SU-DHL-6 (cell line): ENCODE data around the gene MDK.

ENCODE experiments used
- H2AFZ ChIP-seq: fragments of 200-600 bp; sonication (generic); 2 replicates; pipeline ENCODE4 v1.6.1; 2014; ENCODE audit warnings: low read depth, mild to moderate bottlenecking, moderate library complexity, mixed read lengths, antibody characterized with exemption, low read length; ENCODE audit not compliant: severe bottlenecking
- H3F3A ChIP-seq: fragments of 200-600 bp; shearing (Covaris generic); 2 replicates; pipeline ENCODE4 v1.6.0; 2016; ENCODE audit warnings: antibody characterized with exemption, mild to moderate bottlenecking; ENCODE audit not compliant: insufficient read depth
- H3K27ac ChIP-seq: fragments of 200-600 bp; sonication (generic); 2 replicates; pipeline ENCODE4 v1.5.1; 2016; ENCODE audit warnings: low read depth, mild to moderate bottlenecking, low read length, moderate library complexity, mixed read lengths
- H3K27me3 ChIP-seq: fragments of 200-600 bp; sonication (generic), shearing (Covaris generic); 2 replicates; pipeline ENCODE4 v1.6.0; 2014; ENCODE audit warnings: mild to moderate bottlenecking, low read length
- H3K36me3 ChIP-seq: fragments of 200-600 bp; sonication (generic); 2 replicates; pipeline ENCODE4 v1.6.1; 2014; ENCODE audit warnings: mild to moderate bottlenecking, low read length, mixed read lengths
- H3K4me2 ChIP-seq: fragments of 300-600, 200-600 bp; shearing (Covaris generic), sonication (generic); 2 replicates; pipeline ENCODE4 v1.6.0; 2014; ENCODE audit warnings: low read length, low read depth, mild to moderate bottlenecking; ENCODE audit not compliant: poor library complexity, severe bottlenecking
- H3K4me3 ChIP-seq: fragments of 200-600 bp; sonication (generic); 2 replicates; pipeline ENCODE4 v1.5.1; 2014; ENCODE audit warnings: antibody characterized with exemption, low read length, mild to moderate bottlenecking, mixed read lengths; ENCODE audit not compliant: insufficient read depth, poor library complexity, severe bottlenecking
- H3K79me2 ChIP-seq: fragments of 200-600 bp; sonication (generic); 2 replicates; pipeline ENCODE4 v1.6.1; 2014; ENCODE audit warnings: mild to moderate bottlenecking, low read length, moderate library complexity; ENCODE audit not compliant: insufficient read depth
- H3K9ac ChIP-seq: fragments of 200-600 bp; sonication (generic); 2 replicates; pipeline ENCODE4 v1.7.0; 2014; ENCODE audit warnings: mild to moderate bottlenecking, low read length
- H3K9me2 ChIP-seq: fragments of 200-600 bp; sonication (generic); replicated peaks from 2 replicates; pipeline ENCODE4 v1.6.1; 2014; ENCODE audit warnings: low read length; ENCODE audit not compliant: insufficient read depth
- H3K9me3 ChIP-seq: fragments of 200-600 bp; sonication (generic); 2 replicates; pipeline ENCODE4 v1.6.1; 2014; ENCODE audit warnings: low read length, mixed read lengths; ENCODE audit not compliant: insufficient read depth
- H4K20me1 ChIP-seq: fragments of 200-600 bp; sonication (generic); 2 replicates; pipeline ENCODE4 v1.6.1; 2014; ENCODE audit warnings: low read depth, mild to moderate bottlenecking, antibody characterized with exemption, low read length, moderate library complexity, mixed read lengths
- CTCF ChIP-seq: fragments of 200-600 bp; sonication (generic); IDR thresholded peaks from one replicate; pipeline ENCODE4 v1.5.1; 2017; ENCODE audit warnings: antibody characterized with exemption, mild to moderate bottlenecking, low read length, moderate library complexity; ENCODE audit not compliant: insufficient read depth, poor library complexity, severe bottlenecking
- EZH2phosphoT487 ChIP-seq: fragments of 200-600 bp; sonication (generic), shearing (Covaris generic); conservative IDR thresholded peaks from 2 replicates; pipeline ENCODE4 v1.6.1; 2018; ENCODE audit warnings: mild to moderate bottlenecking, antibody characterized with exemption, low read length, moderate library complexity, mixed read lengths

MDK gene

DNA sequence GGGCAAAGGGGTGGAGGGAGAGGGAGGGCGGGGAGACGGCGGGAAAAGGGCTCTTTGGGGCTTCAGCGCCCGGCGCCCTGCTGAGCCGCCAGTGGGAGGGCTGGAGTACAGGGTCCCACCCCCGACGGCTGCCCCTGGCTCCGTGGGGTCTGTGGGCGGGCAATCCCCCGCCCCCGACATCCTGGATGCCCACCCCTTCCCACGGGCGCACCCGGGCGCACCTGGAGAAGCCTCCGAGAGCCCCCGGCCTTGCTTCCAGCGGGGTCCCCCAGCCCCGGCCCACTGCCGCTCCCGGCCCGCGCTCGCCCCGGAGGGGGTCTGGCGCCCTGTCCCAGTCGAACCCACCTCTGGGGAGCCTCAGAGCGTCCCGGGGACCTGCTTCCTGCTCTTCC lies 9.7 kb downstream of the MDK start:
- Histone ChIP-seq H3K79me2 (no peaks in the 10 kb centered on the region), H3K36me3 (no peaks in the 10 kb centered on the region), H3F3A (no peaks in the 10 kb centered on the region), H3K4me3 (peak overlapping the region; percentile 19), H3K27me3 (no peaks in the 10 kb centered on the region), H3K27ac (no peak overlapping the region), H3K4me2 (peak overlapping the region; percentile 52), H4K20me1 (peaks cover 4% of the 10 kb centered on the region; the same call in 1 of the 2 replicates), H3K9me3 (no peaks in the 10 kb centered on the region), H3K9me2 (no peaks in the 10 kb centered on the region), H2AFZ (no peak overlapping the region), H3K9ac (no peak overlapping the region)
- no peak for TF ChIP-seq EZH2phosphoT487
- no peak for TF ChIP-seq CTCF

- no peak within 1 kb of the TSS for H3K27ac ChIP-seq
- no peaks in the 10 kb centered on the region for H3K9me3 ChIP-seq
- H3K4me2 ChIP-seq, result peak within 1 kb of the TSS; percentile 61
- H3K9me2 ChIP-seq, result no peaks in the 10 kb centered on the region
- TF ChIP-seq CTCF, result no peak
- H2AFZ ChIP-seq, result no peak within 1 kb of the TSS
- peak within 1 kb of the TSS; percentile 53 for H3K4me3 ChIP-seq
- no peaks in the 10 kb centered on the region for H3K27me3 ChIP-seq
- no peak within 1 kb of the TSS for H3K9ac ChIP-seq
- no peaks in the 10 kb centered on the region for H3K36me3 ChIP-seq
- H4K20me1 ChIP-seq, result peaks cover 4% of the 10 kb centered on the region; the same call in 1 of the 2 replicates
- H3F3A ChIP-seq, result no peaks in the 10 kb centered on the region
- no peaks in the 10 kb centered on the region for H3K79me2 ChIP-seq
Measured at GRCh38 chr11:46391578-46392420, 10.3 kb downstream of the MDK start, which contains the start of gene CHRM4. Gene CHRM4, minus strand, starts transcription at chr11:46391776. Its CDS starts 5,219 bp downstream, at chr11:46386557.

GRCh38 chr11:46392421-46393230 lies 11.2 kb downstream of the MDK start:
- Histone ChIP-seq H3K9ac (no peak overlapping the region), H3K9me3 (no peaks in the 10 kb centered on the region), H3F3A (no peaks in the 10 kb centered on the region), H3K4me3 (peak overlapping the region; percentile 39), H3K36me3 (no peaks in the 10 kb centered on the region), H3K9me2 (no peaks in the 10 kb centered on the region), H4K20me1 (peaks cover 4% of the 10 kb centered on the region; the same call in 1 of the 2 replicates), H3K27ac (no peak overlapping the region), H3K79me2 (no peaks in the 10 kb centered on the region), H2AFZ (no peak overlapping the region), H3K4me2 (peak overlapping the region; percentile 61), H3K27me3 (no peaks in the 10 kb centered on the region)
- TF ChIP-seq EZH2phosphoT487 (no peak), CTCF (no peak)
